ENCODE measurements around the gene FMN1. TPM values are rescaled to one million over a fixed set of nuclear protein-coding genes. Genes with fewer than 3 reads are reported as not detected.

FMN1 gene
- total and polyA plus RNA-seq, 2 of the 8 experiments (the other 6 are each of a cell fraction or from before 2014, with no cell fraction given) = 0.27 to 3.7 TPM

DNA sequence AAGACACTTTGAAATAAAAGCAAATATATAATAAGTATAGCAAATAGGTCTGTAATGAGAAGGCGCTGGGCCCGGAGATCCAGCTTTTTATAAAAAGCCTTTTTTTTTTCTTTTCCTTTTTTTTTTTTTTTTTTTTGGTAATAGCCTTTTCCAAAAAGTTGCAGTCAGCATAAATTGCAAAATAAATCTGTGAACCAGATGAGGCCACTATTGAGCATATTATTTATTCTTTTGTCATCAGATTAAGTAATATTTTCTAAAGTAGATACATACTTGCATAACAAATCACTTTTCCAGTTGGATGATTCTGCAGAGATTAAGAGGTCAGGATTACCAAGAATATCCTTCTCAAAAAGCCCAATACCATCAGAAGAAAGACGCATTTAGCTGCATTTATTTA lies 24.9 kb downstream of the FMN1 start:
- Histone ChIP-seq H4K5ac (ENCODE audit: insufficient read length, low read depth, low read length) (no peak overlapping the region), H3K4me1 (replicated peaks in 1 of 4; ENCODE audit: control insufficient read depth in 3 of 4, insufficient read depth in 4 of 4, low read length in 3 of 4) (no peaks in the 10 kb centered on the region), H3K4ac (replicated peaks; ENCODE audit: insufficient read length, low read depth, low read length) (no peak overlapping the region), H3K4me3 (ENCODE audit: extremely low read depth in 1 of 4, insufficient read depth in 2 of 4, low read depth in 3 of 4, low read length in 4 of 4) (no peak overlapping the region), H2BK120ac (replicated peaks; ENCODE audit: low read depth, low read length) (no peak overlapping the region), H4K20me1 (replicated peaks in 1 of 2; ENCODE audit: control insufficient read depth in 1 of 2, insufficient read depth in 2 of 2, low read length in 2 of 2) (no peaks in the 10 kb centered on the region), H3K27ac (ENCODE audit: low read depth, low read length) (no peak overlapping the region), H2BK5ac (ENCODE audit: low read depth, low read length) (no peak overlapping the region), H3K9me3 (ENCODE audit: insufficient read depth in 2 of 2, low read depth in 1 of 2, low read length in 1 of 2) (no peaks in the 10 kb centered on the region), H2BK15ac (ENCODE audit: low read length) (no peak overlapping the region), H3K36me3 (ENCODE audit: control insufficient read depth in 2 of 4, insufficient read depth in 4 of 4, low read length in 3 of 4) (no peaks in the 10 kb centered on the region), H2BK12ac (ENCODE audit: low read depth, low read length) (no peak overlapping the region), H3K27me3 (replicated peaks in 1 of 4; ENCODE audit: control insufficient read depth in 3 of 4, extremely low read depth in 1 of 4, insufficient read depth in 3 of 4, low read length in 3 of 4) (no peaks in the 10 kb centered on the region), H3K79me1 (ENCODE audit: low read depth, low read length) (no peaks in the 10 kb centered on the region), H2AK5ac (ENCODE audit: low read depth, low read length) (no peak overlapping the region), H3K4me2 (ENCODE audit: insufficient read depth in 1 of 2, low read depth in 2 of 2, low read length in 2 of 2) (no peak overlapping the region), H3K9ac (replicated peaks in 1 of 4; ENCODE audit: extremely low read depth in 1 of 4, low read depth in 3 of 4, low read length in 3 of 4) (no peak overlapping the region), H2BK20ac (ENCODE audit: low read length) (no peak overlapping the region), H3K23ac (ENCODE audit: insufficient read length) (no peak overlapping the region), H3K23me2 (ENCODE audit: low read depth, low read length) (no peaks in the 10 kb centered on the region), H2AFZ (ENCODE audit: low read length) (no peak overlapping the region), H3K56ac (replicated peaks; ENCODE audit: insufficient read length, low read depth, low read length) (no peak overlapping the region), H3K79me2 (ENCODE audit: control insufficient read depth in 1 of 2, insufficient read depth in 2 of 2, low read length in 2 of 2) (no peaks in the 10 kb centered on the region), H4K8ac (ENCODE audit: extremely low read depth, insufficient read depth, low read length) (no peak overlapping the region), H4K91ac (replicated peaks; ENCODE audit: insufficient read length, low read length) (no peak overlapping the region), H3K18ac (ENCODE audit: extremely low read depth, low read length) (no peak overlapping the region), H3K14ac (ENCODE audit: insufficient read length) (no peak overlapping the region)
- CTCF ChIA-PET (ENCODE audit: partially characterized antibody) = interaction anchor here (1.0 kb wide), 1 partner anchor 45 kb away, joined by 3 read pairs; no protein-coding TSS in a partner anchor
- 86% methylated on average over 3 of the region's 3 CpGs; no CpG with 5 or more reads in 1 of the 2 experiments for WGBS, 2 experiments (ENCODE audit: extremely low coverage in 1 of 2, insufficient coverage in 1 of 2, insufficient read length in 1 of 2, insufficient replicate concordance in 2 of 2, low coverage in 1 of 2, low lambda C conversion rate in 2 of 2, missing lambda C conversion rate in 1 of 2)
- DNase-seq (ENCODE audit: low read depth in 1 of 2, low spot score in 2 of 2) = no peak
- POLR2A ChIA-PET (ENCODE audit: partially characterized antibody) = no interaction called here
- no peak for FAIRE-seq
- no peak for TF ChIP-seq CBX5 (IDR thresholded peaks at IDR 0.05; ENCODE audit: low read depth, low read length)
- TF ChIP-seq EZH2 (IDR thresholded peaks at IDR 0.05; ENCODE audit: low read depth, low read length, severe bottlenecking) = no peak
- no peak for TF ChIP-seq CHD2 (IDR thresholded peaks at IDR 0.05; ENCODE audit: low read length)
- no peak for TF ChIP-seq ASH2L (IDR thresholded peaks at IDR 0.05; ENCODE audit: low read length)
